DND-41 (cell line): ENCODE measurements around the gene FOXRED2.
"Not testable (repeated sequence)": the region's sequence is repeated elsewhere in the genome, so short reads cannot be mapped to it uniquely, and the experiment has no call there.

ENCODE experiments used
- CTCF ChIP-seq: IDR thresholded peaks from 2 replicates; pipeline ENCODE4 v1.5.1; 2012; ENCODE audit warnings: borderline replicate concordance, low read length, moderate library complexity, mild to moderate bottlenecking; ENCODE audit not compliant: poor library complexity, severe bottlenecking; ENCODE audit errors: extremely low read depth
- EZH2 ChIP-seq: IDR thresholded peaks from 3 replicates; pipeline ENCODE4 v1.6.1; 2012; ENCODE audit warnings: borderline replicate concordance, low read depth, mild to moderate bottlenecking, moderate library complexity, low read length, inconsistent platforms; ENCODE audit not compliant: severe bottlenecking

GRCh38 chr22:36519906-36520305, 13.1 kb upstream of the FOXRED2 start:
- TF ChIP-seq CTCF, EZH2: not testable (repeated sequence)
